ENCODE results near the gene GRID1. TPM values are rescaled to one million over a fixed set of nuclear protein-coding genes. Genes with fewer than 3 reads are reported as not detected.

Gene GRID1
- polyA plus RNA-seq, 4 donors = 0.27 to 1.1 (median 0.40) TPM; not detected in 1

- FAIRE-seq = no peak
- H3K36me3 ChIP-seq (ENCODE audit: control insufficient read depth in 3 of 3, insufficient read depth in 2 of 3, low read depth in 1 of 3, low read length in 3 of 3) = no peaks in the 10 kb centered on the region
- H3K4me1 ChIP-seq (ENCODE audit: control insufficient read depth in 3 of 3, insufficient read depth in 2 of 3, low read depth in 1 of 3, low read length in 2 of 3) = no peaks in the 10 kb centered on the region
- WGBS, 3 donors = 64 to 73% (median 73%) methylated on average over 9 of the region's 9 CpGs
- no peak overlapping the region for H3K27ac ChIP-seq (ENCODE audit: low read depth in 1 of 3, low read length in 2 of 3)
- no peaks in the 10 kb centered on the region for H3K9me3 ChIP-seq (ENCODE audit: control insufficient read depth in 2 of 2, insufficient read depth in 1 of 2, low read depth in 1 of 2, low read length in 1 of 2)
- DNase-seq = no peak
- no peak overlapping the region for H3K4me3 ChIP-seq (ENCODE audit: low read depth in 1 of 3, low read length in 3 of 3)
- H3K27me3 ChIP-seq (ENCODE audit: control insufficient read depth in 3 of 3, insufficient read depth in 3 of 3, low read length in 3 of 3) = no peaks in the 10 kb centered on the region
Observed at GRCh38 chr10:85922356-85923129, 444.1 kb downstream of the GRID1 start.

- no peak for FAIRE-seq
- H3K27ac ChIP-seq (ENCODE audit: low read depth in 1 of 3, low read length in 2 of 3) = no peak overlapping the region
Observed at GRCh38 chr10:85921789-85922188, 444.8 kb downstream of the GRID1 start.

GRCh38 chr10:85920311-85920710, 446.3 kb downstream of the GRID1 start:
- Histone ChIP-seq H3K36me3 (ENCODE audit: control insufficient read depth in 3 of 3, insufficient read depth in 2 of 3, low read depth in 1 of 3, low read length in 3 of 3) (no peaks in the 10 kb centered on the region), H3K4me1 (ENCODE audit: control insufficient read depth in 3 of 3, insufficient read depth in 2 of 3, low read depth in 1 of 3, low read length in 2 of 3) (no peaks in the 10 kb centered on the region), H3K4me3 (ENCODE audit: low read depth in 1 of 3, low read length in 3 of 3) (no peak overlapping the region), H3K27ac (ENCODE audit: low read depth in 1 of 3, low read length in 2 of 3) (no peak overlapping the region), H3K27me3 (ENCODE audit: control insufficient read depth in 3 of 3, insufficient read depth in 3 of 3, low read length in 3 of 3) (no peaks in the 10 kb centered on the region), H3K9me3 (ENCODE audit: control insufficient read depth in 2 of 2, insufficient read depth in 1 of 2, low read depth in 1 of 2, low read length in 1 of 2) (no peaks in the 10 kb centered on the region)
- 58 to 76% (median 73%) methylated on average over 6 of the region's 6 CpGs for WGBS, 3 donors
- no peak for FAIRE-seq
- DNase-seq = no peak

More at GRCh38 chr10:85921789-85922188, 444.8 kb downstream of the GRID1 start:
- Histone ChIP-seq H3K4me1 (ENCODE audit: control insufficient read depth in 3 of 3, insufficient read depth in 2 of 3, low read depth in 1 of 3, low read length in 2 of 3) (no peaks in the 10 kb centered on the region), H3K9me3 (ENCODE audit: control insufficient read depth in 2 of 2, insufficient read depth in 1 of 2, low read depth in 1 of 2, low read length in 1 of 2) (no peaks in the 10 kb centered on the region), H3K4me3 (ENCODE audit: low read depth in 1 of 3, low read length in 3 of 3) (no peak overlapping the region), H3K36me3 (ENCODE audit: control insufficient read depth in 3 of 3, insufficient read depth in 2 of 3, low read depth in 1 of 3, low read length in 3 of 3) (no peaks in the 10 kb centered on the region), H3K27me3 (ENCODE audit: control insufficient read depth in 3 of 3, insufficient read depth in 3 of 3, low read length in 3 of 3) (no peaks in the 10 kb centered on the region)
- no peak for DNase-seq
- 90 to 95% (median 93%) methylated on average over 5 of the region's 5 CpGs for WGBS, 3 donors

GRCh38 chr10:85919491-85920021, 447.0 kb downstream of the GRID1 start:
- H3K4me3 ChIP-seq (ENCODE audit: low read depth in 1 of 3, low read length in 3 of 3) = no peak overlapping the region
- no peaks in the 10 kb centered on the region for H3K27me3 ChIP-seq (ENCODE audit: control insufficient read depth in 3 of 3, insufficient read depth in 3 of 3, low read length in 3 of 3)
- H3K4me1 ChIP-seq (ENCODE audit: control insufficient read depth in 3 of 3, insufficient read depth in 2 of 3, low read depth in 1 of 3, low read length in 2 of 3) = no peaks in the 10 kb centered on the region
- DNase-seq (no peak), FAIRE-seq (no peak)
- 3 to 16% (median 5%) methylated on average over 4 of the region's 4 CpGs for WGBS, 3 donors
- no peaks in the 10 kb centered on the region for H3K9me3 ChIP-seq (ENCODE audit: control insufficient read depth in 2 of 2, insufficient read depth in 1 of 2, low read depth in 1 of 2, low read length in 1 of 2)
- no peak overlapping the region for H3K27ac ChIP-seq (ENCODE audit: low read depth in 1 of 3, low read length in 2 of 3)
- H3K36me3 ChIP-seq (ENCODE audit: control insufficient read depth in 3 of 3, insufficient read depth in 2 of 3, low read depth in 1 of 3, low read length in 3 of 3) = no peaks in the 10 kb centered on the region

GRCh38 chr10:85918371-85918770, 448.2 kb downstream of the GRID1 start:
- no peak for FAIRE-seq
- Histone ChIP-seq H3K4me1 (ENCODE audit: control insufficient read depth in 3 of 3, insufficient read depth in 2 of 3, low read depth in 1 of 3, low read length in 2 of 3) (no peaks in the 10 kb centered on the region), H3K9me3 (ENCODE audit: control insufficient read depth in 2 of 2, insufficient read depth in 1 of 2, low read depth in 1 of 2, low read length in 1 of 2) (no peaks in the 10 kb centered on the region), H3K27me3 (ENCODE audit: control insufficient read depth in 3 of 3, insufficient read depth in 3 of 3, low read length in 3 of 3) (no peaks in the 10 kb centered on the region), H3K27ac (ENCODE audit: low read depth in 1 of 3, low read length in 2 of 3) (no peak overlapping the region), H3K4me3 (ENCODE audit: low read depth in 1 of 3, low read length in 3 of 3) (no peak overlapping the region), H3K36me3 (ENCODE audit: control insufficient read depth in 3 of 3, insufficient read depth in 2 of 3, low read depth in 1 of 3, low read length in 3 of 3) (no peaks in the 10 kb centered on the region)
- DNase-seq = no peak
- WGBS, 3 donors = 70 to 85% (median 83%) methylated on average over 3 of the region's 3 CpGs

GRCh38 chr10:85917601-85918000, 449.0 kb downstream of the GRID1 start:
- no peaks in the 10 kb centered on the region for H3K4me1 ChIP-seq (ENCODE audit: control insufficient read depth in 3 of 3, insufficient read depth in 2 of 3, low read depth in 1 of 3, low read length in 2 of 3)
- H3K9me3 ChIP-seq (ENCODE audit: control insufficient read depth in 2 of 2, insufficient read depth in 1 of 2, low read depth in 1 of 2, low read length in 1 of 2) = no peaks in the 10 kb centered on the region
- 60 to 73% (median 62%) methylated on average over 4 of the region's 4 CpGs for WGBS, 3 donors
- DNase-seq (no peak), FAIRE-seq (no peak)
- H3K4me3 ChIP-seq (ENCODE audit: low read depth in 1 of 3, low read length in 3 of 3) = no peak overlapping the region
- no peaks in the 10 kb centered on the region for H3K36me3 ChIP-seq (ENCODE audit: control insufficient read depth in 3 of 3, insufficient read depth in 2 of 3, low read depth in 1 of 3, low read length in 3 of 3)
- no peaks in the 10 kb centered on the region for H3K27me3 ChIP-seq (ENCODE audit: control insufficient read depth in 3 of 3, insufficient read depth in 3 of 3, low read length in 3 of 3)
- H3K27ac ChIP-seq (ENCODE audit: low read depth in 1 of 3, low read length in 2 of 3) = no peak overlapping the region

- no peaks in the 10 kb centered on the region for H3K36me3 ChIP-seq (ENCODE audit: control insufficient read depth in 3 of 3, insufficient read depth in 2 of 3, low read depth in 1 of 3, low read length in 3 of 3)
- no peaks in the 10 kb centered on the region for H3K4me1 ChIP-seq (ENCODE audit: control insufficient read depth in 3 of 3, insufficient read depth in 2 of 3, low read depth in 1 of 3, low read length in 2 of 3)
- H3K4me3 ChIP-seq (ENCODE audit: low read depth in 1 of 3, low read length in 3 of 3) = no peak overlapping the region
- no peak for DNase-seq
- WGBS, 3 donors = 26 to 52% (median 35%) methylated on average over 2 of the region's 2 CpGs
- no peak for FAIRE-seq
- no peaks in the 10 kb centered on the region for H3K9me3 ChIP-seq (ENCODE audit: control insufficient read depth in 2 of 2, insufficient read depth in 1 of 2, low read depth in 1 of 2, low read length in 1 of 2)
- H3K27me3 ChIP-seq (ENCODE audit: control insufficient read depth in 3 of 3, insufficient read depth in 3 of 3, low read length in 3 of 3) = no peaks in the 10 kb centered on the region
- no peak overlapping the region for H3K27ac ChIP-seq (ENCODE audit: low read depth in 1 of 3, low read length in 2 of 3)
Observed at GRCh38 chr10:85916994-85917573, 449.5 kb downstream of the GRID1 start.

GRCh38 chr10:85916286-85916685, 450.3 kb downstream of the GRID1 start:
- no peaks in the 10 kb centered on the region for H3K36me3 ChIP-seq (ENCODE audit: control insufficient read depth in 3 of 3, insufficient read depth in 2 of 3, low read depth in 1 of 3, low read length in 3 of 3)
- 46 to 66% (median 61%) methylated on average over 5 of the region's 5 CpGs for WGBS, 3 donors
- H3K27ac ChIP-seq (ENCODE audit: low read depth in 1 of 3, low read length in 2 of 3) = no peak overlapping the region
- no peak overlapping the region for H3K4me3 ChIP-seq (ENCODE audit: low read depth in 1 of 3, low read length in 3 of 3)
- H3K4me1 ChIP-seq (ENCODE audit: control insufficient read depth in 3 of 3, insufficient read depth in 2 of 3, low read depth in 1 of 3, low read length in 2 of 3) = no peaks in the 10 kb centered on the region
- no peaks in the 10 kb centered on the region for H3K27me3 ChIP-seq (ENCODE audit: control insufficient read depth in 3 of 3, insufficient read depth in 3 of 3, low read length in 3 of 3)
- FAIRE-seq = no peak
- H3K9me3 ChIP-seq (ENCODE audit: control insufficient read depth in 2 of 2, insufficient read depth in 1 of 2, low read depth in 1 of 2, low read length in 1 of 2) = no peaks in the 10 kb centered on the region
- DNase-seq = no peak
